HG02885 (cell line): ENCODE measurements around the gene ARL8A.
"Not testable (repeated sequence)": the region's sequence is repeated elsewhere in the genome, so short reads cannot be mapped to it uniquely, and the experiment has no call there.

Experiments
- ATAC-seq: cut with Tn5 transposase; IDR thresholded peaks from one replicate; pipeline ENCODE4 v1.9.1; 2021; ENCODE audit warnings: mild to moderate bottlenecking; ENCODE audit not compliant: unreplicated experiment, poor library complexity

Gene ARL8A

DNA sequence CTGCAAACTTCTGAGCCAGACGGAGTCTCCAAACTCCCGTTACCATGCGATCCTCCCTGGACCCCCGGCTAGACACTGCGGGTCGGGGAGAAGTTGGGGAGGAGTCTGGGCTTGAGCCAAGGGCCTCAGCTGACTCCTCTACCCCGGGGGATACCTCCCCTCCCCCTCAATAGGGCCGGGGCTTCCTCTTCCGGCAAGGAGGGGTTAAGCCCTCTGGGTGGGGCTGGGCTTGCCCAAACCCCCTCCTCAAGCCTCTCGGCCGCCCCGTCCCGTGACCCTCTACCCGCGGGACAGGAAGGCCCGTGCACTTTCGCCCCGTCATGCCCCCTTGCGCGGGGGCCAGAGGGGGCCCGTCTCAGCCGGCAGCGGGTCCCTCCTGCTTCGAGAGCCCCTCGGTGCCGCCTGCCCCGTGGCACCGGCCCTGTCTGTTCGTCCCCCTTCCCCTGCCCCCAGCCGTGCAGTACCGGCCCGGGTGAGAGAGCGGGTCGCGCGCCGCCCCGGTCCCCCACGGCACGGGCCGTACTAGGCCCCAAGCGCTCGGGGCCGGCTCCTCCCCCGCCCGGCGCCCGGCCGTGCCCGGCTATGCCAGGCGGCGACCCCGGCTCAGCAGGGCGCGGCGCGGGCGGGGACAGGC is 652 bp downstream of the ARL8A start:
- peak; percentile 51 for ATAC-seq

DNA sequence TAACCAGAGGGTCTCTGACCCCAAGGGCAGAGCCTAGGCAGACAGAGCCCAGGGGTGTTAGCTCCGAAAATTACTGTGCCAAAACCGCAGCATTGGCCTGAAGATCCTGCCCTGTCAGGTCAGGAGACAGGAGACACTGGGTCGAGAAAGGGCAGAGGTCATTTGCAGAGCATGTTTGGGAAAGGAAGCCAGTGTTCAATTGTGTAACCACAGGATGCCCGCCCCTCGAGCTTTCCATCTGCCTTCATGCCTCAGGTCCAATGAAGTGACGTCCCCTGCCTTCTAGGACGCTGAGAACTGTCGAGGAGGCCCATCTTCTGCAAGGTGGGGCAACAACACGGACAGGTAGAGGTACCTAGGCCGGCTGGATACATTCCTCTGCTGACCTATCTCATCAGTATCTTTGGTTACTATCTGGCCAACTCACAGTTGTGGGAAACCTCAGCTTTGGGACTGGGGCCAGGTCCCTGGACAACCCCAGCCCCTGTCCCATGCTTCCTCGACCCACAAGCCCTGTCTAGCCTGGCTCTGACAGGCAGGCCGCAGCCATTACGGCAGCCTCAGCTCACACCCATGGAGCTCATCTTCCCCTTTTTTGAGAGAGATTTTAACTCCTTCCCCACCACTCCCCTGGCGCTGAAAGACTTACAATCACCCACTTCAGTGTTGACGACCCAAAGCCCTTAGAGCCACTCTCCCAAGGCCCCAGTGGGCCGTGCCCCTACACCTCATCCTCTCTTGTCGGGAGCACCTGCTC is 1.3 kb downstream of the ARL8A start:
- ATAC-seq = peak; percentile 19

DNA sequence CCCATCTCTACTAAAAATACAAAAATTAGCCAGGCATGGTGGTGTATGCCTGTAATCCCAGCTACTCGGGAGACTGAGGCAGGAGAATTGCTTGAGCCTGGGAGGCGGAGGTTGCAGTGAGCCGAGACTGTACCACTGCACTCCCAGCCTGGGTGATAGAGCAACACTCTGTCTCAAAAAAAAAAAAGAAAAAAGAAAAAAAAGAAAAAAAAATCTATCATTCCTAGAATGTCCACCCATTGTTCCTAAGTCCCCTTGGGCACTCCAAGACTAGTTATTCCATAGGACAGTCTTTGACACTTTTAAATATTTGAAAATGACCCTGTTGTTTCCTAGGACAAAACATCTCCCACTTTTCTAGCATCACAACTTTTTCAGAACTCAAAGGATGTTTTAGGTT is 3.1 kb downstream of the ARL8A start:
- not testable (repeated sequence) for ATAC-seq

DNA sequence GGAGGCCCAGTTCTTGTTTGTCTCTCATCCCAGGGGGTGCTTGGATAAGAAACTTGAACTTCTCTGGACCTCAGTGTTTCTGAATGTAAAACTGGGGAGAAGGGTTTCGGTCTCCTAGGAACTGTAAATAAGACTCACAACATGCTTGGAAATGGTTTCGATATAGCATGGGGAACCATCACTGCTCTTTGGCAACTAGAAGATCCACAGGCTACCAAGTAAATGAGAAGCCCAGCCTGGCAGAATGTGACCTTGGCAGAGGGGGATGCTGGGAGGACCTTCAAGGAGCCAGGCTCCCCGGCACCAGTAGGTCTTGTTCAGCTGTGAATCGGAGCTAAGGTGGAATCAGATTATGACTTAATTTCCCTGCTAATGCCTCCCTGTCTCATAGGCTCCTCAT is 3.7 kb downstream of the ARL8A start:
- ATAC-seq = no peak

GRCh38 chr1:202135221-202135721 is 9.3 kb downstream of the ARL8A start:
- ATAC-seq = peak; percentile 67

GRCh38 chr1:202134645-202135172 is 9.8 kb downstream of the ARL8A start:
- no peak for ATAC-seq

DNA sequence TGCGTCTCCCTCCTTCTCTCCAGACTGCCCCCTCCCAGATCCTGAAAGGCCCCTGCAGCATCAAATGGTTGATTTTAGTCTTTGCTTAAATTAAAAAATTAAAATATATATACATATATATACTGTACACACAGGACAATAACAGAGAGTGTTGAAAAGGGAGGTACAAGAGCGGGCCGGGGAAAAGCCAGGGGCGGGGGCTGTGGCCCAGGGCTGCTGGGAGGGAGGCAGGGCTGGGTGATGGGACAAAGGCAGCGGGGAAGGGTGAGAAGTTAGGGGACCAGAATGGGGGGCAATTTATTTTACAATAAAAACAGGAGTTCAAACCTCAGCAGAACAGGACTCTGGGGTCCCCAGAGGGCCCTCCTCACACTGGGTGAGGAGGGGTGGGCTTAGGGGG is 10.5 kb downstream of the ARL8A start:
- no peak for ATAC-seq

DNA sequence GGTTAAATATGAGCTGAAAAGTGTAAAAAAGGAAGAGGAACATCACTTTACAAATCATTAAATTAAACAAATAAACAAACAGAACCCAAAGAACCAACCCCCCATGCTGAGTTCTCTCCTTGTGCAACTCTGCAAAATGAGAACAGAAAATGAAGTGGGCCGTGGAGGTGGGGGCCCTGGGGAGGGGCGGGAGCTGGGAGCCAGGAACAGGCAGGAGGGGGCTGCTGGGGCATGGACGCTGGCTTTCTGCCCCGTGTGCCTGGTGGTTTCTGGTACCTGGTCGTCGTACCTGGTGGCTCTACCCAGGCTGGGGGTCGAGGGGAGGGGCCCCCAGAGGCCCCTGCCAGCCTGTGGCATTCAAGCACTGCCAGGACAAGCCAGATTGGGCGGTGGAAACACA is 11.0 kb downstream of the ARL8A start:
- no peak for ATAC-seq

- no peak for ATAC-seq
Measured at GRCh38 chr1:202133001-202133400, 11.5 kb downstream of the ARL8A start.

DNA sequence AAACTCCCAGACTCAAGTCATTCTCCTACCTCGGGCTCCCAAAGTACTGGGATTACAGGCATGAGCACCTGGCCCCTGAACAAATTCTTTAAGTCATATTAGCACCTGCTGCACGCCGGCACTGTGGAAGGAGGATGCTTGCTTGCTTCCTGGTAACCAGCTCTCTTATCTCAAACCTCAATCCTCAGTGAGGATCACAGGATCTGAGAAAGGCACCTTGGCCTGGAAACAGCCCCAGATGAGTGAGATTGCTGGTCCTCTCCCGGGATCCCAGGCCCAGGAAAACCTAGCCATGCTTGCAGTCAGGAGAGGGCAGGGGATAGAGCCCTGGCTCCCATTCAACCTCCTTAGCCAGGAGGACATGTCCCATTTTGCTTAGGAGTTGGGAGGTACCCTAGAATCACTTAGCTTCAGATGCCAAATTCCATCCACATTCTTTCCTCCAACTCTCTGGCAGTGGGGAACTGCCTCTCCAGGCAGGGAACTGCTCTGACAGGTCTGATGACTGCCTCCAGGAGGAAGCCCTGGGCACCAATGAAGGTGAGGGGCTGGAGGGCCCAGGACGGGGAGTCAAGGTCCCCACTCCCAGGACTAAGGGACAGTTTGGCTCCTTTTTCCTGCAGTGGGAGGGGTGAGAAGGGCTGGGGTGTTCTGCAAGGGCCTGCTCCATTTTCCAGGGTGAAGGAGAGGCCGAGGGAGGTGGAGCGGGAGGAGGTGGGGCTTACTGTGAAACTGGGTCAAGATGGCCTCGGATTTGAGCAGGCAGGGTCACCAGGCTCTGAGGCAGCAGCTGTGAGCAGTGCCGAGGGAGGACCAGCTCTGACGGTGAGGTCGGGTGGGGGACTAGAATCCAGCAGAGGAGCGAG is 12.3 kb downstream of the ARL8A start:
- ATAC-seq = no peak

GRCh38 chr1:202130816-202131522 is 13.6 kb downstream of the ARL8A start:
- ATAC-seq = no peak

DNA sequence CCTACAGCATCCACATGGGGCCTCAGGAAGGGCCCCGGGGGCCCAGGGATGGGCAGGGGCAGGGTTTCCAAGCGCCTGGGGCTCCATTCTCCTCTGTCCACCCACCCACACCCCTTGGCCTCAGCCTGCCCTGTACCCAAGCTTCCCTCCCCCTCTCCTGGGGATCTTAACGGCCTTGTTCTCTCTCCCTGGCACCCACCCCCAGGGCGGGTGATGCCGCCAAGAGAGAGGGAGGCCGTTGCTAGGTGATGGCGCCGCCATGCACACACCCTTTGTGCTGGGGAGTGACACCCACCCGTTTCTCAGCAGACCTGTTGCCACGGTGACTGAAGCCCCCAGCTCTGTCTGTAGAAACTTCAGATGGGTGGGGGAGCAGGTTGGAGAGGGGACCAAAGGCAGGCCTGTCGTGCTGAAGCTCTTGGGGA is 14.2 kb downstream of the ARL8A start:
- no peak for ATAC-seq

GRCh38 chr1:202129453-202130296 is 14.9 kb downstream of the ARL8A start:
- no peak for ATAC-seq

DNA sequence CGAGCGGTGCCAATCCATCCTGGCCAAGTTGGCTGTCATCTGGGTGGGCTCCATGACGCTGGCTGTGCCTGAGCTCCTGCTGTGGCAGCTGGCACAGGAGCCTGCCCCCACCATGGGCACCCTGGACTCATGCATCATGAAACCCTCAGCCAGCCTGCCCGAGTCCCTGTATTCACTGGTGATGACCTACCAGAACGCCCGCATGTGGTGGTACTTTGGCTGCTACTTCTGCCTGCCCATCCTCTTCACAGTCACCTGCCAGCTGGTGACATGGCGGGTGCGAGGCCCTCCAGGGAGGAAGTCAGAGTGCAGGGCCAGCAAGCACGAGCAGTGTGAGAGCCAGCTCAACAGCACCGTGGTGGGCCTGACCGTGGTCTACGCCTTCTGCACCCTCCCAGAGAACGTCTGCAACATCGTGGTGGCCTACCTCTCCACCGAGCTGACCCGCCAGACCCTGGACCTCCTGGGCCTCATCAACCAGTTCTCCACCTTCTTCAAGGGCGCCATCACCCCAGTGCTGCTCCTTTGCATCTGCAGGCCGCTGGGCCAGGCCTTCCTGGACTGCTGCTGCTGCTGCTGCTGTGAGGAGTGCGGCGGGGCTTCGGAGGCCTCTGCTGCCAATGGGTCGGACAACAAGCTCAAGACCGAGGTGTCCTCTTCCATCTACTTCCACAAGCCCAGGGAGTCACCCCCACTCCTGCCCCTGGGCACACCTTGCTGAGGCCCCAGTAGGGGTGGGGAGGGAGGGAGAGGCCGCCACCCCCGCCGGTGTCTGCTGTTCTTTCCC is 16.5 kb downstream of the ARL8A start:
- ATAC-seq = no peak

DNA sequence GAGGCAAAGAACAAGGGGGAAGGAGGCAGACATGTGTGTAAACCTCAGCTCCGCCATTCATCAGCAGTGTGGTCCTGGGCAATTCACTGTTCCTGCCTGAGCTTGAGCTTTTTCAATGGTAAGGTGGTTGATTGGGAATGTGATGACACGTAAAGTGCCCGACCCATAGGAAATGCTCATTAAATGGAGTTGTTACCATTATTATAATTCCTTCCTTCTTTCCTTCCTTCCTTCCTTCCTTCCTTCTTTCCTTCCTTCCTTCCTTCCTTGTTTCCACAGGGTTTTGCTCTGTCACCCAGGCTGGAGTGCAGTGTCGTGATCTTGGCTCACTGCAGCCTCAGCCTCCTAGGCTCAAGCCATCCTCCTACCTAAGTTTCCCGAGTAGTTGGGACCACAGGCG is 17.5 kb downstream of the ARL8A start:
- ATAC-seq = no peak

DNA sequence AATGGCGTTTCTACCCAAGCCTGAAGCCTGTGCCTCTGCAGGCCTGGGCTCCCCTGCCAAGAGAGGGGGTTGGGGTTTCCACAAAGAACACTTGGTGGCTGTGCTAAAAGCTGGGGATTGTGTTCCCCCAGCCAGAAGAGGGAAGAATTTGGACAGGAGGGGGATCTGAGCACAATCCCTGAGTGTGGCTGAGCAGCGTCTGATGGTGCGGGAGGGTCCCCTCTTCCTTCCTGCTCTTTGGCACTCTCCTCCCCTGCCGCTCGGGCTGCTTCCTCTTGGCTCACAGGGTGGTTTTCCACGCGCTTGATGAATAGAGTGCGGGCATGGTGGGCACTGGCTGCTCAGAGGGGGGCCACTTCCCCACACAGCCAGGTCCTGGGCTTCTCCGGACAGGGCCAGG is 18.1 kb downstream of the ARL8A start:
- ATAC-seq = no peak

DNA sequence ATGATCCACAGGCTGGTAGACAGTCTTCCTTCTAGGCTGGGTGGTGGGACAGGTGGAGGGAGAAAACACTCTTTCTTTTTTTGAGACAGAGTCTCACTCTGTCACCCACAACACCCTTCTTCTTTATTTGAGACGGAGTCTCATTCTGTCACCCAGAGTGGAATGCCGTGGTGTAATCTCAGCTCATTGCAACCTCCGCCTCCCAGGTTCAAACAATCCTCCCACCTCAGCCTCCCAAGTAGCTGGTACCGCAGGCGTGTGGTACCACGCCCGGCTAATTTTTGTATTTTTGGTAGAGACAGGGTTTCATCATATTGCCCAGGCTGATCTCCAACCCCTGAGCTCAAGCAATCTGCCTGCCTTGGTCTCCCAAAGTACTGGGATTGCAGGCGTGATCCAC is 18.9 kb downstream of the ARL8A start:
- ATAC-seq = no peak

- no peak for ATAC-seq
Measured at GRCh38 chr1:202124142-202124541, 20.4 kb downstream of the ARL8A start.
